Measurements from ENCODE around the gene SPEM2.

Gene SPEM2

DNA sequence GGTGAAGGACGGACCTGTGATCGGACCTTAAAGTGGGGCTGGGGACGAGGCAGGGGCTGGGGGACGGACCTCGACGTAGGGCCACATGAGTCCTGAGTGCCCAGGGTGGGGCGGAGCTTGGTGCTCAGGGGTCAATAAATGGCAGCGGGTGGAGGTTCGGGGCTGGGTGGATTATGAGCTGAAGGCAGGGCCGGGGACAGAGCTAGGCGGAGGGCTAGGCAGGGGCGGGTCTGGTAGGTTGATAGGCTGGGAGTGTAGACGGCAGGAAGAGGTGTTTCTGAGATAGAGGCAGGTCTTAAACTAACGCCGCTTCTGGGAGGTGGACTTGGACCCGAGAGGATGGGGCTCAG is 20.2 kb downstream of the SPEM2 start:
- no peak overlapping the region for H3K27ac ChIP-seq
- TF ChIP-seq, protein P1, sequence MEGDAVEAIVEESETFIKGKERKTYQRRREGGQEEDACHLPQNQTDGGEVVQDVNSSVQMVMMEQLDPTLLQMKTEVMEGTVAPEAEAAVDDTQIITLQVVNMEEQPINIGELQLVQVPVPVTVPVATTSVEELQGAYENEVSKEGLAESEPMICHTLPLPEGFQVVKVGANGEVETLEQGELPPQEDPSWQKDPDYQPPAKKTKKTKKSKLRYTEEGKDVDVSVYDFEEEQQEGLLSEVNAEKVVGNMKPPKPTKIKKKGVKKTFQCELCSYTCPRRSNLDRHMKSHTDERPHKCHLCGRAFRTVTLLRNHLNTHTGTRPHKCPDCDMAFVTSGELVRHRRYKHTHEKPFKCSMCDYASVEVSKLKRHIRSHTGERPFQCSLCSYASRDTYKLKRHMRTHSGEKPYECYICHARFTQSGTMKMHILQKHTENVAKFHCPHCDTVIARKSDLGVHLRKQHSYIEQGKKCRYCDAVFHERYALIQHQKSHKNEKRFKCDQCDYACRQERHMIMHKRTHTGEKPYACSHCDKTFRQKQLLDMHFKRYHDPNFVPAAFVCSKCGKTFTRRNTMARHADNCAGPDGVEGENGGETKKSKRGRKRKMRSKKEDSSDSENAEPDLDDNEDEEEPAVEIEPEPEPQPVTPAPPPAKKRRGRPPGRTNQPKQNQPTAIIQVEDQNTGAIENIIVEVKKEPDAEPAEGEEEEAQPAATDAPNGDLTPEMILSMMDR (conservative IDR thresholded peaks at IDR 0.05) = no peak
- TF ChIP-seq ZFX (IDR thresholded peaks at IDR 0.05) = no peak

DNA sequence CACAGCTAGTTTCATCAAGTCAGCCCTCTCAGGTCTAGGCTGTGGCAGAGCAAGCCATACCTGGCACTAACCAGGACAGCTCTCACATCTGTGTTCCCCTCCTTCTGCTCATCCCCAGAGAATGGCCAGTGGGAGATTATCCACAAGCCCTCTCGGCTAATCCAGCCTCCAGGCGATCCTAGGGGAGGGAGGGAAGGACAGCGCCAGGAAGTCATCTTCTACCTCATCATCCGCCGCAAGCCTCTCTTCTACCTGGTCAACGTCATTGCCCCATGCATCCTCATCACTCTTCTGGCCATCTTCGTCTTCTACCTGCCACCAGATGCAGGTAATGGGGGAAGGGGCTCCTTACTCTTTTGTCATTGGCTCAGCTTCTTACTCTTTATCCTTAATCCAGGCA is 23.0 kb downstream of the SPEM2 start:
- TF ChIP-seq, protein P1 (conservative IDR thresholded peaks at IDR 0.05) = no peak
- no peak for TF ChIP-seq ZFX (IDR thresholded peaks at IDR 0.05)
- H3K27ac ChIP-seq = no peak overlapping the region

DNA sequence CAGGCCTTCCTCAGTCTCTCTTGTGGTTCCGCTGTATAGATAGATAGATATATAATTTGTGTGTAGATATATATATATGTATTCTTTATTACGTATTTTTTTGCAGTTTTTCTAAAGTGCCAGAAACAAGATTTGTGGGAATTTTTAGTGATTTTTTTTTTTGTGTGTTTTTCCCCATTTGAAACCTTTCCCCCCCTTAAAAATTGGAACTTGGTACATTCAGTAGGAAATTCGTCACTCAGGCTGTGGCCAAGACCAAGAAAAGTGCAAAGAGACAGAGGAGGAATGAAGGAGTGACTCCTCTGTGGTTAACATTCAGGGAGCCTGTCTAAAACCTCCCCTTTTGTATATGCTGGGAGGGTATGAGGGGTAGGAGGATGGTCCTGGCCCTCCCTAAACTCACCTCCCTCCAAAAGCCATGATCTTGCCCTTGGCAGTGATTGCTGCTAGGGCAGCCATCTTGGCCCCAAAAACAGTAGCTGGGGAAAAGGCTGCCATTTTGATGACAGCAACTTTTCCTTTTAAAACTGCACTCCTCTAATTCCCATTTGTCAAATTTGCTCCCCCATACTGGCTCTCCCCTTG is 34.6 kb downstream of the SPEM2 start:
- no peak for TF ChIP-seq ZFX (IDR thresholded peaks at IDR 0.05)
- TF ChIP-seq, protein P1 (conservative IDR thresholded peaks at IDR 0.05) = no peak
- no peak overlapping the region for H3K27ac ChIP-seq

DNA sequence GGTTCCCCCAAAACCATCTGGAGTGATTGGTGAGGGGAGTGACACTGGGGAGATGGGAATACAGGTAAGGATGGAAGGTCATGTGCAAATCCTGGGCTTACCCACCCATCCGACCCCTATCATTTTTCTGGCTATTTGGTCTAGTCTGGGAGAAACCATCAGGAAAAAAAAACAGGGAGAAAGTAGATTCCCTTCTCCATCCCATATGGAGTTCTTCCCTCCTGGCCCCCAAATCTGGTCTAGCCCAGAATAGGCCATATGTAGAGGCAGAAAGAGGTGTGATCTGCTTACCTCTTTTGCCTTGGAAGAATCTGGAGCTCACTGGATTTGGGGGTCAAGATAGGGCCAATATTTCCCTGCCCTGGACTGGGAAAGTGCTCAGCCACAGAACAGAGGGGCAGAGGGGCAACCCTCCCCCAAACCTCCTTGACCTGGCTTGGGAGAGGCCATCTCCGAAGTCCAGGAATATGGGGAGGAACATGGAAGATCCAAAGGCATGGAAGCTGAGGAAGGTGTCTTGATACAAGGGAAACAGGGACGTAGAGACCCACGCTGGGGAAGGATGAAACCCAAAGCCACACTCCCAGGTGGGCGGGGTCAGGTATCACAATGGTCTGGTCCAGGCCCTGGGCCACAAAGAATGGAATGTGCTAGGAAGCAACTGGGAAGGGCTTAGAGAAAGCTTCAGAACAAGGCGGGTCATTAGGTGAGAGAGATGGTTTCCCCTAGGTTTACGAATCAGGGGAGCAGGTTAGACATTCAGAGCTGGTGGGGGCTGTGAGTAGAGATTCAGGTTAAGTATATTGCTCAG is 35.6 kb downstream of the SPEM2 start:
- TF ChIP-seq, protein P1 (conservative IDR thresholded peaks at IDR 0.05) = no peak
- TF ChIP-seq ZFX (IDR thresholded peaks at IDR 0.05) = no peak
- no peak overlapping the region for H3K27ac ChIP-seq

DNA sequence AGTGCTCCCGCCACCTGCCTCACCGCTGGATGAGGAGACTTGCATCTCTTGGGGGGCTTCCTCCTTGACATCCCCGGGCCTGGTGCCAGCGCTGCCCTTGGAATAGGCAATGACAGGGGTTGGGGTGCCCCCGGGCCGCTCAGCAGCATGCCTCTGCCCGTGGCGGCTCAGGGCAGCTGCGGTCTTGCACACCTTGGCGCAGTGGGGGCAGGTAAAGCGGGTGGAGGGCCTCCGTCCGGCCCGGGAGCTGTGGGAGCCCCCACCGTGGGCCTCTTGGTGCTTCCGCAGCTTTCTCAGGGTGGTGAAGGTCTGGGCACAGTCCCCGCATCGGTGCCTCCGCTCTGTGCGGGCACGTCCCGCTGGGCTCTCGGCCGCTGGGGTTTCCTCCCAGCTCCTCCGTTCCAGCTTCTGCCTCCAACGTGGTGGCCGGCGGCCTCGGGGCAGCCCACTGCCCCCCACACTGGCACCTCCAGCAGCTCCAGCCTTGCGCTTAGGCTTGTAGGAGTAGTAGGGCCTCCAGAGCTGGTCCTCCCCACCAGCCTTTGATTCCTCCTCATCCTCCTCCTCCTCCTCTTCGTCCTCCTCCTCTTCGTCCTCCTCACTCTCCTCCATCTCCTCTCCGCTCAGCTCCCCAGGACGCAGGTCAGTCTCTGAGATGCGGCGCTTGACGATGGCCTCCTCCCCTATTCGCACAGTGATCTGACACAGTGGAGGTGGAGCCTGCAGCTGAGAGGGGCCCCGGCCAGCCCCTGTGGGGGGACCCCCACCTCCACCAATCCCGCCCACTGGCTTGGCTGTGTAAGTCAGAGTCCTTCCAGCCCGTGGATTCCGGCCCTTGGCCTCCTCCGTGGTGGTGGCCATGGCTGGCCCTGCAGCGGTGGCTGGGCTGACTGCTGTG is 37.3 kb downstream of the SPEM2 start:
- no peak for TF ChIP-seq ZFX (IDR thresholded peaks at IDR 0.05)
- TF ChIP-seq, protein P1 (conservative IDR thresholded peaks at IDR 0.05) = no peak
- H3K27ac ChIP-seq = no peak overlapping the region

DNA sequence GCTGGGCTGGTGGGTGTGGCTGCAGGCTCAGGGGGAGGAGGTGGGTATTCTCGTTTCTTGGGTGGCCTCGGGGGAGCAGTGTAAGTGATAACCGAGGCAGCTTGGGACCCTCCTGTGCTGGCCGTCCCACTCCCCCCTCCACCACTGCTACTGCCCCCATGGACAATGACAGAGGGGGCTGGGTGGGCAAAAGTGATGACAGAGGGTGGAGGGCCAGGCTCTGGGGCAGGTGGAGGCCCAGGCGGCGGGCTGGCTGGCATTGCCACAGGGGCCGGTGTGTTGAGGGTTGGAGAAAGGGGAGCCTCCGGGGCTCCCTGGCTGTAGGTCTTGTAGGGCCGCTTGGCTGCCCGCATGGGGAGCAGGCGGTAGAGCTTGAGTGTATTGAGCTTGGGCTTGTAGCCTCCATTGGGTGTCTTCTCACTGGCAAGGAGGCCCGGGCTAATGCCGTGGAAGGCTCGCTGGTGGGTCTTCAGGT is 38.0 kb downstream of the SPEM2 start:
- no peak overlapping the region for H3K27ac ChIP-seq
- no peak for TF ChIP-seq ZFX (IDR thresholded peaks at IDR 0.05)
- TF ChIP-seq, protein P1 (conservative IDR thresholded peaks at IDR 0.05) = no peak

Measured in C4-2B (cell line).